Activated CD8-positive, alpha-beta T cell treated with anti-CD3 and anti-CD28 coated beads for 36 hours (primary cell): ENCODE measurements around the gene INSYN1. TPM values are rescaled to one million over a fixed set of nuclear protein-coding genes. Genes with fewer than 3 reads are reported as not detected.
"Not testable (repeated sequence)": the region's sequence is repeated elsewhere in the genome, so short reads cannot be mapped to it uniquely, and the experiment has no call there.

ENCODE experiments used
- ATAC-seq: fragments of 200-7000 bp; cut with Tn5 transposase; one replicate; pipeline ENCODE4 v1.10.0; 2021; ENCODE audit warnings: mild to moderate bottlenecking, moderate library complexity
- CTCF ChIA-PET: fragments of 350-600 bp; sonication (Branson Sonifier 250); formaldehyde crosslinking; loops from one replicate; lab custom pipeline; 2021; ENCODE audit warnings: antibody characterized with exemption; lab: Charles Lee
- POLR2A ChIA-PET: fragments of 350-600 bp; sonication (Branson Sonifier 250); formaldehyde crosslinking; loops from one replicate; lab custom pipeline; 2021; ENCODE audit warnings: antibody characterized with exemption; lab: Charles Lee
- DNase-seq: peaks from one replicate; pipeline ENCODE4 v3.0.0-alpha.2; 2020
- H3K27ac Mint-ChIP-seq: one replicate; pipeline ENCODE4 v1.8.0; 2021; ENCODE audit warnings: mild to moderate bottlenecking, mixed read lengths
- H3K27me3 Mint-ChIP-seq: one replicate; pipeline ENCODE4 v1.8.0; 2021; ENCODE audit warnings: mixed read lengths
- H3K36me3 Mint-ChIP-seq: one replicate; pipeline ENCODE4 v1.8.0; 2021; ENCODE audit warnings: low read depth, mixed read lengths
- H3K4me1 Mint-ChIP-seq: one replicate; pipeline ENCODE4 v1.8.0; 2021; ENCODE audit warnings: low read depth, mixed read lengths
- H3K4me3 Mint-ChIP-seq: one replicate; pipeline ENCODE4 v1.8.0; 2021; ENCODE audit warnings: mild to moderate bottlenecking, moderate library complexity, mixed read lengths
- H3K9me3 Mint-ChIP-seq: one replicate; pipeline ENCODE4 v1.8.0; 2021; ENCODE audit warnings: mixed read lengths
- CTCF ChIP-seq: fragments of 200-600 bp; IDR thresholded peaks from one replicate; pipeline ENCODE4 v1.8.0; 2022; ENCODE audit warnings: antibody characterized with exemption, mild to moderate bottlenecking
- intact Hi-C: fragments of 100-400 bp; cut with micrococcal nuclease; formaldehyde crosslinking; loops from one replicate; pipeline ENCODE4 v1.10.0; 2022
- total RNA-seq, 2 experiments: library from RNA; stranded (reverse); gene quantifications; one replicate each; pipeline ENCODE4 v1.2.3, GENCODE V29; 2021

Gene INSYN1
- total RNA-seq, 2 experiments from 2014 or later = not detected

GRCh38 chr15:73703601-73704000 lies 49.5 kb downstream of the INSYN1 start:
- not testable (repeated sequence) for ATAC-seq, DNase-seq, H3K36me3 Mint-ChIP-seq, H3K27ac Mint-ChIP-seq, H3K4me3 Mint-ChIP-seq, H3K4me1 Mint-ChIP-seq, H3K9me3 Mint-ChIP-seq
- intact Hi-C loops = loop anchor here (5.0 to 10.0 kb wide), 3 partner anchors 66 to 399 kb away; no protein-coding TSS in a partner anchor
- ChIA-PET CTCF (interaction anchor here (0.8 to 13.0 kb wide), 11 partner anchors 11 to 462 kb away, joined by 3 to 349 read pairs (median 4); partner anchors contain the start of gene NPTN), POLR2A (interaction anchor here (0.6 kb wide), 1 partner anchor 144 kb away, joined by 3 read pairs; no protein-coding TSS in a partner anchor)
- H3K27me3 Mint-ChIP-seq = peaks cover 26% of the 10 kb centered on the region
- TF ChIP-seq CTCF = peak; percentile 8

DNA sequence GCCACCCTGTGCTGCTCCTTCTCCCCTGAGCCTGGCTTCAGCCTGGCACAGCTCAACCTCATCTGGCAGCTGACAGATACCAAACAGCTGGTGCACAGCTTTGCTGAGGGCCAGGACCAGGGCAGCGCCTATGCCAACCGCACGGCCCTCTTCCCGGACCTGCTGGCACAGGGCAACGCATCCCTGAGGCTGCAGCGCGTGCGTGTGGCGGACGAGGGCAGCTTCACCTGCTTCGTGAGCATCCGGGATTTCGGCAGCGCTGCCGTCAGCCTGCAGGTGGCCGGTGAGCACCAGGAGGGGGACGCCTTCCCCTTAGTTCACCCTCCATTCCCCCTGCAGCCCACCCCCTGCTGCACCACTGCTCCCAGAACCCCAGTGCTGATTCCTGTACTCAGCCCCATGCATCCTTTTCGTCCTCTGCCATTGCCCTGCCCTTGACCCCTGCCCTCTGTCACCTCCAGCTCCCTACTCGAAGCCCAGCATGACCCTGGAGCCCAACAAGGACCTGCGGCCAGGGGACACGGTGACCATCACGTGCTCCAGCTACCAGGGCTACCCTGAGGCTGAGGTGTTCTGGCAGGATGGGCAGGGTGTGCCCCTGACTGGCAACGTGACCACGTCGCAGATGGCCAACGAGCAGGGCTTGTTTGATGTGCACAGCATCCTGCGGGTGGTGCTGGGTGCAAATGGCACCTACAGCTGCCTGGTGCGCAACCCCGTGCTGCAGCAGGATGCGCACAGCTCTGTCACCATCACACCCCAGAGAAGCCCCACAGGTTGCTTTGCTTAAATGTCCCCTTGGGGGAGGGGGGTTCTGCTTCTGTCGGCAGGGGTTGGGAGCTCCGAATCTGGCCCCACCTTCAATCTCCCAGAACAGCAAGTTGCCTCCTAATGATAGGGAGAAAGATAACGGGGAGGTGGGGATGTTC lies 50.6 kb downstream of the INSYN1 start:
- H3K4me1 Mint-ChIP-seq, H3K9me3 Mint-ChIP-seq, POLR2A ChIA-PET, H3K4me3 Mint-ChIP-seq, DNase-seq, H3K36me3 Mint-ChIP-seq, ATAC-seq, H3K27ac Mint-ChIP-seq: not testable (repeated sequence)
- peaks cover 30% of the 10 kb centered on the region for H3K27me3 Mint-ChIP-seq
- intact Hi-C loops = loop anchor here (5.0 to 10.0 kb wide), 3 partner anchors 65 to 398 kb away; no protein-coding TSS in a partner anchor
- CTCF ChIA-PET = interaction anchor here (0.6 to 13.0 kb wide), 8 partner anchors 26 to 461 kb away, joined by 3 to 349 read pairs (median 4); partner anchors contain the start of gene NPTN

- ChIA-PET POLR2A (interaction anchor here (0.6 to 1.4 kb wide), 2 partner anchors 23 to 416 kb away, joined by 3 read pairs; no protein-coding TSS in a partner anchor), CTCF (interaction anchor here (0.8 to 13.0 kb wide), 35 partner anchors 9 to 459 kb away, joined by 3 to 349 read pairs (median 4); partner anchors contain the start of gene NPTN)
- DNase-seq (peak; percentile 89), ATAC-seq (peak; percentile 37)
- intact Hi-C loops = loop anchor here (2.0 to 10.0 kb wide), 4 partner anchors 23 to 395 kb away; no protein-coding TSS in a partner anchor
- Mint-ChIP-seq H3K27ac (no peak overlapping the region), H3K36me3 (no peaks in the 10 kb centered on the region), H3K9me3 (no peaks in the 10 kb centered on the region), H3K4me3 (no peak overlapping the region), H3K27me3 (peaks cover 38% of the 10 kb centered on the region), H3K4me1 (peaks cover 19% of the 10 kb centered on the region)
- TF ChIP-seq CTCF = peak; percentile 93
These were observed 52.9 kb downstream of the INSYN1 start for GRCh38 chr15:73700041-73700842.

DNA sequence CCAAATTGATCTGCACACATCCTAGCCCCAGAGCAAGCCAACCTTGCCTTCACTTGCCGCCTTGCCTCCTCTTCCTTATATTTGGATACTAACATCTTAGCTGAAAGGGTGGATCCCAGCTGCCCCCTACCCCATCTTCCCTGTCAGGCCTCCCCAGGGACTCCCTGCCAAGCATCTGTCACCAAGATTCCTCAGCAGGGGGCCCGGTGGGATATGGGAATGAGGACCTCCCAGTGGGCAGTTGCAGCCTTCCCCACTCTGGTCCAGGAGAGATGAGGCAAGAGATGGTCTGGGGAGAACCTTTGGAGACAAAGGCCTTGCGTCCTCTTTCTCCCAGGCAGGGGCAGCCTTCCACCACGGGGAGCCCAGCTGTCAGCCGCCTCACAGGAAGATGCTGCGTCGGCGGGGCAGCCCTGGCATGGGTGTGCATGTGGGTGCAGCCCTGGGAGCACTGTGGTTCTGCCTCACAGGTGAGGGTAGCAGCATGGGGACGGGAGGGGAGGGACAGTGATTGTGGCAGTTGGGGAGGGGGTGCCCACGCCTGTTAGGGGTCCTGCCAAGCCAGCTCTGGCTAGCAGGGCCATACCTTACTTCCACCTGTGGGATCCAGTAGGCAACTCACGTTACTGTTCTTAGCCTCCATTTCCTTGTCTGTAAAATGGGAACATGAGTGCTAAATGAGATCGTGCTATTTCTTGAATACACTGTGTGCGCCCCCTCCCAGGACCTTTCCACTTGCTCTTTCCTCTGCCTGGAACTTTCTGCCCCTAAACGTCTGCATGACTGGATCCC lies 53.7 kb downstream of the INSYN1 start:
- Mint-ChIP-seq H3K27ac (no peak overlapping the region), H3K9me3 (no peaks in the 10 kb centered on the region), H3K4me3 (no peak overlapping the region), H3K36me3 (no peaks in the 10 kb centered on the region), H3K4me1 (peaks cover 19% of the 10 kb centered on the region), H3K27me3 (peaks cover 42% of the 10 kb centered on the region)
- TF ChIP-seq CTCF = no peak
- POLR2A ChIA-PET = interaction anchor here (0.6 to 1.4 kb wide), 2 partner anchors 22 to 415 kb away, joined by 3 read pairs; no protein-coding TSS in a partner anchor
- CTCF ChIA-PET = interaction anchor here (0.7 to 13.0 kb wide), 33 partner anchors 8 to 458 kb away, joined by 3 to 349 read pairs (median 5); partner anchors contain the start of gene NPTN
- no peak for ATAC-seq
- DNase-seq = no peak
- intact Hi-C loops = loop anchor here (2.0 to 10.0 kb wide), 4 partner anchors 23 to 395 kb away; no protein-coding TSS in a partner anchor
